Activated CD4-positive, CD25-positive, alpha-beta regulatory T cell treated with anti-CD3 and anti-CD28 coated beads, Interleukin-2, amount 50 U/mL, for 24 hours (primary cell): ENCODE results near the gene RNF17.

Experiments used
- ATAC-seq, 2 donors: fragments of 150-1000 bp; cut with Tn5 transposase; one replicate each; pipeline ENCODE4 v1.10.0; 2021; ENCODE audit warnings: mild to moderate bottlenecking in 1 of 2, moderate library complexity in 1 of 2

The RNF17 gene, protein sequence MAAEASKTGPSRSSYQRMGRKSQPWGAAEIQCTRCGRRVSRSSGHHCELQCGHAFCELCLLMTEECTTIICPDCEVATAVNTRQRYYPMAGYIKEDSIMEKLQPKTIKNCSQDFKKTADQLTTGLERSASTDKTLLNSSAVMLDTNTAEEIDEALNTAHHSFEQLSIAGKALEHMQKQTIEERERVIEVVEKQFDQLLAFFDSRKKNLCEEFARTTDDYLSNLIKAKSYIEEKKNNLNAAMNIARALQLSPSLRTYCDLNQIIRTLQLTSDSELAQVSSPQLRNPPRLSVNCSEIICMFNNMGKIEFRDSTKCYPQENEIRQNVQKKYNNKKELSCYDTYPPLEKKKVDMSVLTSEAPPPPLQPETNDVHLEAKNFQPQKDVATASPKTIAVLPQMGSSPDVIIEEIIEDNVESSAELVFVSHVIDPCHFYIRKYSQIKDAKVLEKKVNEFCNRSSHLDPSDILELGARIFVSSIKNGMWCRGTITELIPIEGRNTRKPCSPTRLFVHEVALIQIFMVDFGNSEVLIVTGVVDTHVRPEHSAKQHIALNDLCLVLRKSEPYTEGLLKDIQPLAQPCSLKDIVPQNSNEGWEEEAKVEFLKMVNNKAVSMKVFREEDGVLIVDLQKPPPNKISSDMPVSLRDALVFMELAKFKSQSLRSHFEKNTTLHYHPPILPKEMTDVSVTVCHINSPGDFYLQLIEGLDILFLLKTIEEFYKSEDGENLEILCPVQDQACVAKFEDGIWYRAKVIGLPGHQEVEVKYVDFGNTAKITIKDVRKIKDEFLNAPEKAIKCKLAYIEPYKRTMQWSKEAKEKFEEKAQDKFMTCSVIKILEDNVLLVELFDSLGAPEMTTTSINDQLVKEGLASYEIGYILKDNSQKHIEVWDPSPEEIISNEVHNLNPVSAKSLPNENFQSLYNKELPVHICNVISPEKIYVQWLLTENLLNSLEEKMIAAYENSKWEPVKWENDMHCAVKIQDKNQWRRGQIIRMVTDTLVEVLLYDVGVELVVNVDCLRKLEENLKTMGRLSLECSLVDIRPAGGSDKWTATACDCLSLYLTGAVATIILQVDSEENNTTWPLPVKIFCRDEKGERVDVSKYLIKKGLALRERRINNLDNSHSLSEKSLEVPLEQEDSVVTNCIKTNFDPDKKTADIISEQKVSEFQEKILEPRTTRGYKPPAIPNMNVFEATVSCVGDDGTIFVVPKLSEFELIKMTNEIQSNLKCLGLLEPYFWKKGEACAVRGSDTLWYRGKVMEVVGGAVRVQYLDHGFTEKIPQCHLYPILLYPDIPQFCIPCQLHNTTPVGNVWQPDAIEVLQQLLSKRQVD (N-terminal part only)

DNA sequence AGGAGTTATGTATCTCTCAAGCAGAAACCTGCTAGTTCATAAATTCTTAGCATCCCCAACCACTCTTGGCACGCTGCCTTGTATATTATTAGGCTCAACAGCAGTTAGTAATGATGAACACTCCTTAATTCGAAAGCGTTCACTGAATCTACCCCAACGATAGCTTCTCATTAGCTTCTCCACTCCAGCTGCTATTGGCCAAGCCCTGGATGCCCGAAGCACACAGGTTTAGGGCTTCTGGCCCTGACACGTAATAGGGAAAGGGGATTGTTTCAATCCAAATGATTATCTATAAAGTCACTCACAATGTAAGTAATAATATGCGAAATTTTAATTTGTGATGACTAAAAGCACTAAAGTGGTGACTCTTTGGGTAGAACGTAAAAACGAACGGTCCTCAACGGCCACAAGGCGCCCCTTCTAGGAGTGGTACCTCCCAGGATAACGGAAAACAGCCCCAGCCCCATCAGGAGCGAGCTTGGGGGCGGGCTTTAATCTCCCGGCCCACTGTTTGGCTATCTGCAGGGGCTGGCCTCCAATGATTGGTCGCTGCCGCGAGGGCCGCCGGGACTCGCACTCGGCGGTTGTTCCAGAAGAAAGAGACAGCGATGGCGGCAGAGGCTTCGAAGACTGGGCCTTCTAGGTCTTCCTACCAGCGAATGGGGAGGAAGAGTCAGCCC is at the start of gene RNF17:
TSS of gene RNF17 (plus strand) at position 574 of the 680 bp plus-strand sequence. CDS start at position 609, 35 bp downstream.
- no peak for ATAC-seq

DNA sequence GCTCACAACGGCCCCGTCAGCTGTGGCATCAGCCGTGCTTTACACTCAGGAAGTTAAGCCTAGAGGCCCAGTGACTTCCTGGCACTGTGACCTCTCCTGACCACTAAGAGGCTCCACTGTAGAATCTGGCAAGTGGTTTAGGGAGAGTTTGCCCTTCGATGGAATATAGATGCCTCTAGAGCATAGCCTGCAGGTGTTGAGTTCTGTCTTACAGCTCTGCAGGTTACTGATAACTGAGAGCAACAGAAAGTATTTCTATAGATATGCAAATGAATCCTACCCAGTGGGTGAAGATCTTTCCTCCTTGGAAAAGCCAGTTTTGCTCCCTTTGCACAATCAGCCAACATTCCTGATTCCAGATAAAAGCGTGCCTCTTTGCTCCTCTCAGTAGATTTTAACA is 48.0 kb upstream of the RNF17 start:
- ATAC-seq: no peak

DNA sequence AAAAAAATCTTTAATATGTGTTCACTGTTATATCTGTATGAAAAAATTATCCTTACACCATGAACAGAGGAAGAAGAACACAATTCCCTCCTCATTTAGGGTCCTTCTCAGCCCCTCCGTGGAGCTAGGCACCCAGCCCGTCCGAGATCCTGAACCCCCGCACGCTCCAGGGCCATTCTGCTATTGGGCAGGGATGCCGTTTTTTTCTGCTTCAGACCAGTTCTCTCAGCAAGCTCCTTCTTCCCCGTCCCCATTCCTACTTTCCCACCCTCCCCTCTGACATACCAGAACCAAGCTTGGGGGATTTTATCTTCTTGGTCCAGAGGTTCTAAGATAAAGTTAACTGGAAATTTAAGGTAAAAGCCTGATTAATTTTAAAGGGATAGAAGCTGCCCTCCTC is 47.5 kb upstream of the RNF17 start:
- ATAC-seq: no peak

GRCh38 chr13:24717217-24717616 is 46.8 kb upstream of the RNF17 start:
- no peak for ATAC-seq

DNA sequence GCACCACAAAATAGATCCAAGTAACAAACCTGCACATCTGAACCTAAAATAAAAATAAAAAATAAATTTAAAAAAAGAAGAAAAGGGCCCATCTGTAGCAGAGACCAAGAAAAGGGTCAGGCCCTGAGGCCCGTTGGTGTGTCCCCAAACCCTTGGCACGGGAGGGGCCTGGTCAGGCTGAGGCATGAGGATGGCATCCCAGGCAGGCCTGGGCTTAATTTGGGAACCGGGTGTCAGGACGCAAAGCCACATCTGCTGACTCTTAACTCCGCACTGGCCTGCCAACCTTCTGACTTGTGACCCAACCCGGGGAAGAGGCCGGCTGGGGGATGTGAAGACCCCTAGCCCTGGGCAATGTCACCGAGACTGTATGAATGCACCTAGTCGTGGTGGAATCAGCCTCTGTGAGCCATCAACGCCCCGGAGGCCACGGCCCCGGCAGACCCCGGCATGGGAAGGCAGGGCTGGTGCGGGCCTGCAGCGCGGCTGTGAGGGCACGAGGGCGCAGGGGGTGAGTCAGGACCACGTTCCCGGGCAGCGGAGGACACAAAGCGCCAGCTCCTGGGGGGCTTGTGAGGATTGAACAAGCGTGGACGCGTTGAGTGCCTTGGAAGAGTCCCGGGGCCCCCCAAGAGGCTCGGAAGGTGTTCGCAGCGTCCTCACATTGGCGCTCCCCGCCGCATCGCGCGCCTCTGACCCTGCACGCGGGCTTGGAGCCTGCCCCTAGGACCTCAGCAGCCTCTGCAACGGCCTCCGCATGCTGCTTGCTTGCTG is 45.6 kb upstream of the RNF17 start:
- no peak for ATAC-seq

DNA sequence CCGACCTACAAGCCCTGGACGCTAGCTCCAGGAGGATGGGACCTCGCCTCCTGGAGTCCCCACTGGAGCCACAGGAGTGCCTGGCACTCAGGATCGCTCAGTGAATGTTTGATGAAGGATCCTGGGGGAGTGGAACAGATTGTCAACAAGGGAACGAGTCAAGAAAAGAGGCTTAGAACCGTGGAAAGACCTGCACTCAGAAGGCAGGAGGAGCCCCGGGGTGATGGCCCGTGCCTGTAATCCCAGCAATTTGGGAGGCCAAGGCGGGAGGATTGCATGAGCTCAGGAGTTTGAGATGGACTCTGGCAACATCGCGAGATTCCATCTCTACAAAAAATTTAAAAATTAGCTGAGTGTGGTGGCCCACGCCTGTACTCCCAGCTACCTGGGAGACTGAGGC is 44.8 kb upstream of the RNF17 start:
- ATAC-seq: no peak

DNA sequence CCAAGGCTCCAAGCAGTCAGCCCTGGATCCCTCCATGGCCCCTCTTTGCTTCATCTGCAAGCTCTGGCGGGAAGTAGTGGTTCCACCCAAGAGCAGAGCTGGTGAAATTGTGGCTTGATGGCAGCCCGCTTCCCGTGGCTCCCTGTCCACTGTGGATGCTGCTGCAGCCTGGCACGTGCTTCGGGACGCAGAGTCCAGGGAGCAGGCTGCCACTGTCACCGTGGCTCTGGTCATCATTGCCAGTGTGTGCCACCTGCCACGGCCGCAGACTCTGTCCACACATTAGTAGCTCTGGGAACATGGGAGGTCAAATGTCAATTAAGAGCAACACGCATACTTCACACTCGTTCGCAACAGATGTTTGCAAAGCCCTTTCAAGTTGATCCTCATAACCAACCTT is 40.8 kb upstream of the RNF17 start:
- ATAC-seq: no peak

DNA sequence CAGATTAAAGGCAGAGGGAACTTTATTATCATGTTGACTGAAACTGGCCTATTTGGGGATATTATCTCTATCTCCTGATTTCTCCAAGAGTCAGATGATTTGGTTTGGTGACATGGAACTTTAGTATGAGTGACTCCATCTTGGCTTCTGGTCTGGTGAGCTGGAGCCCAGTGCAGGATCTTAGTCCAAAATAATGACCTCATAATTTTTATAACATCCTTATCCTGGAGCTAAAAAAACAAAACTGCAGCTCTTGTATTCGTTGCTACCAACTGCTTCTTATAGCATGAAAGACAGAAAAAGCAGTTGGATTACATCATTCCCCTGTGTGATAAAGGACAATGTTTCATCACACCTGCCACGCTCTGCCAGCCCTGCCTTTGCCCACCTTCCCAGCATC is 39.3 kb upstream of the RNF17 start:
- ATAC-seq: no peak

DNA sequence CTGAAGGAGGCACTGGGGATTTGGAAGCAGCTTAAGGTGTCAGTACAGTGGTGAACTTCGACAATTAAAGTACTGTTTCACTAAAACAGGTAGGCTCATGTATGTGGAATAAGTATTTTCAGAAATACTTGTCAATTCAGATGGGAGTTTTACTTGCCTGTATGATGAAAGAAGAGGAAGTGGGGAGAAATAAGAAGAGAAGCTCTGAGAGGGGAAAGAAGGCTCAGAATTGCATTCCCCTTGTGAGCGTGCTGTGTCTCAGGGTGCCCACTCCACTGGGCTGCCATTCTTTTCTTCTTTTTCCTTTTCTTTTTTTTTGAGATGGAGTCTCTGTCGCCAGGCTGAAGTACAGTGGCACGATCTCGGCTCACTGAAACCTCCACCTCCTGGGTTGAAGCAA is 38.6 kb upstream of the RNF17 start:
- ATAC-seq: no peak

- peak; percentile 93 to 98 for ATAC-seq
Measured at GRCh38 chr13:24727731-24728601, 36.0 kb upstream of the RNF17 start.

DNA sequence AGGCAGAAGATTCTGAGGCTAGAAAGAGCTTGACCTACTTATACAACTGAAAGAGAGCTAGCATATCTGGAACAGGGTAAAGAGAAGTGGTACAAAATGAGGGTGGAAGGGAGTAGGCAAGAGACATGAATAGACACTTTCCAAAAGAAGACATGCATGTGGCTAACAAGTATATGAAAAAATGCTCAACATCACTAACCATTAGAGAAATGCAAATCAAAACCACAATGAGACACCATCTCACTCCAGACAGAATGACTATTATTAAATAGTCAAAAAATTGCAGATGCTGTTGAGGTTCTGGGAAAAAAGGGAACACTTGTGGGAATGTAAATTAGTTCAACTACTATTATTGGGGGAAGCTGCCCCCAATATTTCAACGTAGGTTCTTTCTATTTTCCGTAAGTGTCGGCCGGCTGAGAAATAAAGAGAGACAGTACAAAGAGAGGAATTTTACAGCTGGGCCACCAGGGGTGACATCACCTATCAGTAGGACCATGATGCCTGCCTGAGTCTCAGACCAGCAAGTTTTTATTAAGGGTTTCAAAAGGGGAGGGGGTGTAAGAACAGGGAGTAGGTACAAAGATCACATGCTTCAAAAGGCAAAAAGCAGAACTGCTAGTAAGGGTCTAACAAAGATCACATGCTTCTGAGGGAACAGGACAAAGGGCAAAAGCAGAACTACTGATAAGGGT is 32.9 kb upstream of the RNF17 start:
- ATAC-seq: peak in 1 of 2 donors; percentile 50

DNA sequence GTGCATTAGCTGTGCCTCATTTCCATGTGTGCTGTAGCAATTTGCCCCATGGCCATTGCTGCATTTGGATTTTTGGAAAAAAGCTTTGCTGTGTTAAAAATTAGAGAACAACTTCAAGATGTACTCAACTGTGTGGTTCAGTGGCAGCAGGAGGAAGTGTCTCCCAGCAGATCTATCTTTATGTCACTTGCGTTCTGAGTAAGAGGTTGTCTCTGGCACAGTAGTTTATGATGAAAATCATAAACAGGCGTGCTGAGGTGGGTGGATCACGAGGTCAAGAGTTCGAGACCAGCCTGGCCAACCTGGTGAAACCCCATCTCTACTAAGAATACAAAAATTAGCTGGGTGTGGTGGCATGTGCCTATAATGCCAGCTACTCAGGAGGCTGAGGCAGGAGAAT is 29.0 kb upstream of the RNF17 start:
- ATAC-seq: no peak

- no peak for ATAC-seq
Measured at GRCh38 chr13:24737042-24737441, 26.9 kb upstream of the RNF17 start.

DNA sequence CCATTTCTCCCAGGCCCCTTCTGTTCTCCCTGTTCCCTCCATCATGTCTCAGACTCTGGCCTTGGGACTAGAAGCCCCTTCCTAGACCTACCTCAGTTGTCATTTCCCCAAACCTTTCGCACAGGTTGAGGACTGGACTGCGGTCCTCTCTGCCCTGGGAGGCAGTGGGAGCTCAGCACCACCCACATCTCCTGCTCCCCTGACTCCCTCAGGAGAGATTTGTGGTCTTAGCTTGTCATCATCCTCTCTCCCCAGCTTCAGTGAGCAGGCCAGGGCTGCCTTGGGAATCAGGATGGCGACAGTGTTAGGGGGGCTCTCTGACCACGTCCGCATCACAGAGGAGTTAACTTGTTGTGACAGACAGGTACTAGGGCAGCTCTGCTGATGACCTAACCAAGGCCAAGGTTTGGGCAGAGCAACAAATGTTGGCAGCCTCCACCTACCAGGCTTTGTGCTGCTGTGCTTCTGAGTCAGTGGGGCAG is 25.6 kb upstream of the RNF17 start:
- no peak for ATAC-seq

GRCh38 chr13:24740014-24740890 is 23.7 kb upstream of the RNF17 start:
- no peak for ATAC-seq

DNA sequence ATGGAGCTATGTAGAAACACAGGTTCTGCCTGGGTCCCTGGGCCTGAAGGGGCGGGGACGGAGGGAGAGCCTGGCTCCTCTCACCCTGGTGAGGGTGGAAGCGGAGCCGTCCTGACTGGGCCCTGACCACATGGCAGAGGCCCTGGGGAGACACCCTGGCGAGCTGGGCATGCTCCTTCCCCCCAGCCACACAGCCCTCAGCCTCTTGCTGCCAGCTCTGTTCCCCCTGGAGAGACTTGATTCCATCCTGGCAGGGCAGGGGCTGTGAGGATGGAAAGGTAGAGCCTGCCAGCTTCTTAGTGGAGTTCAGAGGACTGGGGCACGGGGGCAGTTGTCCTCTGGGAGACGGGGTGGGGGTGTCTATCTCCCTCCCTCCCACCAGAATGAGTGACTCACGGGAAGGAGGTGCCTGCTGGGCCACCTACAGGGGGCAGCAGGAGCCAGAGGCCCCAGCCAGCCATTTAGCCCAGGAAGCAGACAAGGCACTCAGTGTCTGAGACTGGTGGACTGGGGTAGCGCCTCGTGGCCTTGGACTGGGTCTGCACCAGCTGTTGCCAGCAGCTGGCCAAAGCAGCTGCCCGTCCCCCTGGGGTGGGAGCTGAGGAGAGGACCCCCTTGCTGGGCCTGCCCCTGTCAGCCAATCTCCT is 22.8 kb upstream of the RNF17 start:
- ATAC-seq: peak in 1 of 2 donors; percentile 23

GRCh38 chr13:24741791-24742190 is 22.2 kb upstream of the RNF17 start:
- ATAC-seq: no peak

DNA sequence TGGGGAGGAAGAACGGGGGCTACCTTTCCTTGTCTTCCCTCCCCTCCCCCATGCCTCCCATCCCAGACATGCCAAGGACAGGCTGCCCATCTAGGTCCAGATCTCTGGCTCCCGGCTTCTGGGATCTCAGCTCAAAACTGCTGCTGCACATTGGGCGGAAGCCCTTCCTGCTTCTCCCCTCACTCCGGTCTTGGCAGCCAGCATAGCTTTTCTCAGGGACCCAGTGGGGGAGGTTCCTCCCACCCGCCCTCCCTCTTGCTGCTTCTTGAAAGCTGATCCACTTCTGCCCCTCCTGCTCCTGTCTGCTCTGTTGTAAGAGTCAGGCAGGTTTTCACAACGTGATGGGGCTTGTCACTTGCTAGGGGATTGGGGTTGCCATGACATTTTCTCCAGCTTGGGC is 21.7 kb upstream of the RNF17 start:
- ATAC-seq: no peak
